H1 (cell line): ENCODE results near the gene SSBP3. TPM values are rescaled to one million over a fixed set of nuclear protein-coding genes. Genes with fewer than 3 reads are reported as not detected.

Experiments
- BACH1 ChIP-seq: IDR thresholded peaks from 2 replicates; pipeline ENCODE4 v1.6.1; 2012; ENCODE audit warnings: low read length, improper control_type of control experiment
- BRCA1 ChIP-seq: IDR thresholded peaks from 2 replicates; pipeline ENCODE4 v1.6.1; 2012; ENCODE audit warnings: low read depth, low read length, improper control_type of control experiment
- EGR1 ChIP-seq: IDR thresholded peaks from 2 replicates; pipeline ENCODE4 v1.6.1; 2011; ENCODE audit warnings: low read depth, low read length, borderline replicate concordance
- EP300 ChIP-seq, 2 experiments: IDR thresholded peaks; 1 replicate in 1 of 2; 2 replicates in 1 of 2; pipeline ENCODE4 v1.6.1; 2011 to 2012; ENCODE audit warnings: low read depth in 2 of 2, low read length in 2 of 2, mild to moderate bottlenecking in 2 of 2, borderline replicate concordance in 1 of 2, inconsistent platforms in 1 of 2, moderate library complexity in 1 of 2
- GTF2F1 ChIP-seq: IDR thresholded peaks from 2 replicates; pipeline ENCODE4 v1.6.1; 2012; ENCODE audit warnings: low read depth, low read length, improper control_type of control experiment, borderline replicate concordance
- SIX5 ChIP-seq: IDR thresholded peaks from 2 replicates; pipeline ENCODE4 v1.6.1; 2011; ENCODE audit warnings: mild to moderate bottlenecking, low read depth, low read length
- SUZ12 ChIP-seq: fragments of 200-600 bp; sonication (generic); IDR thresholded peaks from 2 replicates; pipeline ENCODE4 v1.6.1; 2012; ENCODE audit warnings: mild to moderate bottlenecking, inconsistent platforms, low read length, moderate library complexity, mixed read lengths
- TAF7 ChIP-seq: optimal IDR thresholded peaks from 2 replicates; pipeline ENCODE3; 2011; ENCODE audit warnings: low read depth, mild to moderate bottlenecking, inconsistent platforms, low read length, moderate library complexity, borderline replicate concordance
- polyA plus RNA-seq, 7 experiments: library from polyadenylated mRNA; depleted of rRNA in 3 of 7; stranded (reverse) in 5 of 7; unstranded in 2 of 7; fragments of >200 nt in 5 of 7; fragments of 200-250 nt in 2 of 7; gene quantifications; 1 replicate in 5 of 7; 2 replicates in 1 of 7; 4 replicates in 1 of 7; pipeline versions ENCODE4 v1.2.1 to v1.2.3, GENCODE V29; 2011 to 2013; ENCODE audit warnings: missing spikeins in 2 of 7, mixed read lengths in 2 of 7
- total RNA-seq: library from RNA; stranded (reverse); fragmentation: NEBNext Ultra II Directional; extraction: Animal tissue kit (Norgen Biotek cat#: 25700); gene quantifications from 2 replicates; pipeline ENCODE4 v1.2.1, GENCODE V29; 2021

SSBP3 gene
- total and polyA plus RNA-seq, 2 of the 8 experiments (the other 6 are each of a cell fraction or from before 2014, with no cell fraction given), result 99.7 to 133 TPM

- no peak for TF ChIP-seq TAF7
- no peak for TF ChIP-seq EGR1
- no peak for TF ChIP-seq GTF2F1
- no peak for TF ChIP-seq EP300 (IDR thresholded peaks at IDR 0.05; ENCODE audit: borderline replicate concordance in 1 of 2, low read depth in 2 of 2, low read length in 2 of 2)
- no peak for TF ChIP-seq BRCA1
- no peak for TF ChIP-seq SUZ12
- no peak for TF ChIP-seq SIX5
- TF ChIP-seq BACH1, result no peak
These were observed 202.0 kb downstream of the SSBP3 start (continued) for GRCh38 chr1:54204199-54204598.
